HG03103 (cell line): ENCODE data around the gene NELFB.
"Not testable (repeated sequence)": the region's sequence is repeated elsewhere in the genome, so short reads cannot be mapped to it uniquely, and the experiment has no call there.

Source experiments
- ATAC-seq: cut with Tn5 transposase; IDR thresholded peaks from one replicate; pipeline ENCODE4 v1.9.1; 2021; ENCODE audit warnings: low read depth; ENCODE audit not compliant: unreplicated experiment

NELFB gene

GRCh38 chr9:137245450-137246421 lies 9.4 kb upstream of the NELFB start:
- ATAC-seq, result no peak

DNA sequence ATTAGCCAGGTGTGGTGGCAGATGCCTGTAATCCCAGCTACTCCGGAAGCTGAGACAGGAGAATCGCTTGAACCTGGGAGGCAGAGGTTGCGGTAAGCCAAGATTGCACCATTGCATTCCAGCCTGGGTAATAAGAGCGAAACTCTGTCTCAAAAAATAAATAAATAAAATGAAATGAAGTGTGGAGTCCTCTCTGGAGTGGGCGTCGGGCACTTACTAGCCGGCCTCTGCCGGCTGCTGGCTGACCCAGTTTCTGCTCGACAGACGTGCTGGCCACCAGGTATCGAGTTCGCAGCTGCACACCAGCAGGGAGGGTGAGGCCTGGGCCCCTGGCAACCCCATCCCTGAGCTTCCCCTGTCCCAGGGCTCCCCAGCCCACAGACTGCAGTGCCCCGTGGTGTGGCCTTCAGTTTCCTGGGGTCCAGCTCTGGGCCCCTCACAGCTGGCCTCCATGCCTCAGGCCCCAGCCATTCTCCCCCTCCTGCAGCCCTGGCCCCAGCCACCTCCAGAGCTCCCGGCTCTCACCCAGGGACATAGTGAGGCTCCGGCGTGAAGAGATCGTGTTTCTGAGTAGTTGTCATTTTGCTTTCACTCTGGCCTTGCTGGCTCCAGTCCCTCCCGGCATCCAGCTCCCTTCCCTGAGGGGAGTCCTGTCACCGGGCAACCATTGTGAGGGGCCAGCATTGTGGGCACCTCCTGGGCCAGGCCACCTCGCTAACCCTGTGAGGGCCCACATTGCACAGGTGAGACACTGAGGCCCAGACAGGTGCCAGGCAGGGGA lies 7.8 kb upstream of the NELFB start:
- no peak for ATAC-seq

GRCh38 chr9:137247916-137248175 lies 7.3 kb upstream of the NELFB start:
- no peak for ATAC-seq

GRCh38 chr9:137250329-137251193 lies 4.6 kb upstream of the NELFB start:
- ATAC-seq, result no peak

GRCh38 chr9:137251194-137251461 lies 4.0 kb upstream of the NELFB start, which contains the start of gene STPG3:
Gene STPG3 (plus strand): TSS chr9:137251286. CDS start chr9:137251287, 1 bp downstream.
- ATAC-seq, result no peak

GRCh38 chr9:137251490-137252268 lies 3.4 kb upstream of the NELFB start:
- ATAC-seq, result no peak

- no peak for ATAC-seq
These were observed 2.3 kb upstream of the NELFB start for GRCh38 chr9:137252555-137253506.

GRCh38 chr9:137253717-137254623 lies 1.2 kb upstream of the NELFB start:
- ATAC-seq, result no peak

GRCh38 chr9:137255448-137256114 lies 454 bp downstream of the NELFB start:
- ATAC-seq, result peak; percentile 10

GRCh38 chr9:137256362-137256761 lies 1.2 kb downstream of the NELFB start:
- no peak for ATAC-seq

DNA sequence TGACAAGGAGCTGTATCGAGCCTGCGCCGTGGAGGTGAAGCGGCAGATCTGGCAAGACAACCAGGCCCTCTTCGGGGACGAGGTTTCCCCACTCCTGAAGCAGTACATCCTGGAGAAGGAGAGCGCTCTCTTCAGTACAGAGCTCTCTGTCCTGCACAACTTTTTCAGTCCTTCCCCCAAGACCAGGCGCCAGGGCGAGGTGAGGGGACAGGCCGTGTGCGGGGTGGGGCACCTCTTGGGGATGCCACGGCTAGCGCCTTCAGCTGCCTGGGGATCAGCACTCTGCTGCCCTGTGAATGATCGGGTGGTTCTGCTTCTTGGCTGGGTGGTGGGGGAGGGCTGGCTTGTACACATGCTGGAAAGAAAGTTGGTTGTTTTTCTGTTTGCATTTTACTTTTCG lies 1.7 kb downstream of the NELFB start:
- ATAC-seq, result no peak

- ATAC-seq, result not testable (repeated sequence)
These were observed 7.2 kb downstream of the NELFB start for GRCh38 chr9:137262173-137262908.

DNA sequence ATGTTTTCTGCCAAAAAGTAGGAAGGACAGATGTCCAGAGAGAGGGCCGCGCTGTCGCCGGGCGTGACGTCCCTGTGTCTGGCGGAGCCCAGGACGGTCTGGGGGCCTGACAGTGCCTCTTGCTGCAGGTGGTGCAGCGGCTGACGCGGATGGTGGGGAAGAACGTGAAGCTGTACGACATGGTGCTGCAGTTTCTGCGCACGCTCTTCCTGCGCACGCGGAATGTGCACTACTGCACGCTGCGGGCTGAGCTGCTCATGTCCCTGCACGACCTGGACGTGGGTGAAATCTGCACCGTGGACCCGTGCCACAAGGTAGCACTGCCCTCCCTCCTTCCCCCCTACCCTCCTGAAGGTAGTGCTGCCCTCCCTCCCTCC lies 7.8 kb downstream of the NELFB start:
- no peak for ATAC-seq

DNA sequence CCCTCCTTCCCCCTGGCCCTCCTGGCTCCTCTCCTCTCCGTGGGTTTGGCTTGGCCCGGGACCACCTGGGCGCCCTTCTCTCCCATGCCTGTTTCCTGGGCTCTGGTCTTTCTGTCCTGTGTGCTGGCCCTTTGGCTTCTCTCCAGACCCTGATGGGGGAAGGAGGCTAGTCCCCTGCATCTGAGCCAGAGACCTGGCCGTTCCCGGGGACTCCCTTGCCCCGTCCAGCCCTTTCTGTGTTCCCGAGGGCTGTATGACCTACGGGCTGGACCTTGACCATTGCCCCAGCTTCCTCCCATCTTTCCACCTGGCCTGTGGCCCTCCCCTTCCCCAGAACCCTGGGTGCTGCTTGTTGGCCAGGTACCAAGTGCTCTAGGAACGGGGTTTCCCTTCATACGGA lies 8.4 kb downstream of the NELFB start:
- no peak for ATAC-seq

- no peak for ATAC-seq
These were observed 8.9 kb downstream of the NELFB start for GRCh38 chr9:137264067-137264466.

DNA sequence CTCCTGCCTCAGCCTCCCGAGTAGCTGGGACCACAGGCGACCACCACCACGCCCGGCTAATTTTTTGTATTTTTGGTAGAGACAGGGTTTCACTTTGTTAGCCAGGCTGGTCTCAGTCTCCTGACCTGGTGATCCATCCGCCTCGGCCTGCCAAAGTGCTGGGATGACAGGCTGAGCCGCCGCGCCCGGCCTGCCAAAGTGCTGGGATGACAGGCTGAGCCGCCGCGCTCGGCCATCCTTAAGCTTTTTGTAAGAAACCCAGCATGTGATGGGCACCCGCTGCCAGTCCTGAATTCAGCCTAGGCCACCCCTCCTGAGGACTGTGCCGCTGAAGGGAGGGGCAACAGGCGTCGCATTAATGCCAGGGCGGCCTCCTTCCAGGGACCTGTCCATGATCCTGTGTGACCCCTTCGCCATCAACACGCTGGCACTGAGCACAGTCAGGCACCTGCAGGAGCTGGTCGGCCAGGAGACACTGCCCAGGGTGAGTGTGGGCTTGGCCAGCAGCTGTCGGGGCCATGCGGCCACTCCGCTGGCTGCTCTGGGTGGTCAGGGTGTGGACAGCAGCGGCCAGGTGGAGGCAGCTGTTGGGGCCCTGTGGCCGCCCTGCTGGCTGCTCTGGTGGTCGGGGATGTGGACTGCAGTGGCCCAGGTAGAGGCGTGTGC lies 10.5 kb downstream of the NELFB start:
- ATAC-seq, result no peak

DNA sequence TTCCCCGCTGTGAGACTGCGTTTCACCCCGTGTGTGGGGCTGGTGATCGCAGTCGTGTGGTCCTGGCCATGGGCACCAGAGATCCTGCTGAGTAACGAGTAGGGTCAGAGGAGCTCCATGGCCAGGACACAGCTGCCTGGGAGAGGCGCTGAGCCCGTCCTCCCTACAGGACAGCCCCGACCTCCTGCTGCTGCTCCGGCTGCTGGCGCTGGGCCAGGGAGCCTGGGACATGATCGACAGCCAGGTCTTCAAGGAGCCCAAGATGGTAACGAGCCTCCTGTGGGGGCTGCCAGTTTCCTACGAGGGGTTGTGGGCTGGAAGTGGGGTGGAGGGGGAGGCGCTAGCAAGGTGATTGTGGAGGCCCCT lies 11.0 kb downstream of the NELFB start:
- no peak for ATAC-seq
